Measurements from ENCODE around the gene PIM1. TPM values are rescaled to one million over a fixed set of nuclear protein-coding genes. Genes with fewer than 3 reads are reported as not detected.

PIM1 gene
- total and polyA plus RNA-seq, 10 of the 15 experiments (the other 5 are each of a cell fraction or from before 2014, with no cell fraction given) = 0.66 to 33.9 (median 10.2) TPM

- TF ChIP-seq MYB (IDR thresholded peaks at IDR 0.05; ENCODE audit: borderline replicate concordance, low read depth, low read length) = no peak
- TF ChIP-seq ZNF274 (IDR thresholded peaks at IDR 0.05; ENCODE audit: insufficient read depth, insufficient read length) = no peak
- TF ChIP-seq MTA2 (IDR thresholded peaks at IDR 0.05; ENCODE audit: low read depth) = no peak
- TF ChIP-seq CTCF (IDR thresholded peaks at IDR 0.05 in 2 of 3, conservative IDR thresholded peaks at IDR 0.05 in 1 of 3; ENCODE audit: control insufficient read depth in 2 of 3, extremely low read depth in 1 of 3, insufficient read depth in 1 of 3, low read depth in 3 of 3, low read length in 3 of 3) = no peak
Measured at GRCh38 chr6:37206622-37207021, 36.7 kb downstream of the PIM1 start (continued).

GRCh38 chr6:37207903-37208456, 38.0 kb downstream of the PIM1 start:
- ChIA-PET RAD21 (ENCODE audit: unreplicated experiment) (interaction anchor here (0.6 to 3.9 kb wide), 9 partner anchors 10 to 442 kb away, joined by 3 to 36 read pairs (median 16); partner anchors contain the start of gene PIM1), CTCF (interaction anchor here (0.9 to 9.2 kb wide), 21 partner anchors 7 to 449 kb away, joined by 3 to 135 read pairs (median 9); partner anchors contain the start of genes FGD2, TBC1D22B and TMEM217), SMC1A (ENCODE audit: uncharacterized antibody, unreplicated experiment) (interaction anchor here (0.6 to 4.0 kb wide), 11 partner anchors 25 to 1472 kb away, joined by 3 to 42 read pairs (median 4); no protein-coding TSS in a partner anchor), POLR2A (no interaction called here)
- Histone ChIP-seq H3K27ac (ENCODE audit: control insufficient read depth, insufficient read depth) (no peak overlapping the region), H4K20me1 (ENCODE audit: control insufficient read depth, insufficient read depth) (no peaks in the 10 kb centered on the region), H2AFZ (ENCODE audit: control insufficient read depth, low read depth, low read length) (no peak overlapping the region), H3K36me3 (ENCODE audit: control insufficient read depth in 2 of 2, insufficient read depth in 2 of 2, low read length in 1 of 2) (no peaks in the 10 kb centered on the region), H3K4me3 (no peak overlapping the region), H3K9me3 (replicated peaks; ENCODE audit: control insufficient read depth, insufficient read depth, low read length) (no peaks in the 10 kb centered on the region), H3K79me2 (ENCODE audit: control insufficient read depth, insufficient read depth, low read length) (no peaks in the 10 kb centered on the region), H3K9ac (ENCODE audit: control insufficient read depth, insufficient read depth, low read length) (no peak overlapping the region), H3K27me3 (replicated peaks in 1 of 2; ENCODE audit: control insufficient read depth in 2 of 2, insufficient read depth in 2 of 2, low read length in 1 of 2) (no peaks in the 10 kb centered on the region), H3K4me2 (ENCODE audit: control insufficient read depth, insufficient read depth) (no peak overlapping the region), H3K4me1 (ENCODE audit: control insufficient read depth, insufficient read depth, low read length) (peaks cover 3% of the 10 kb centered on the region; the same call in 1 of the 2 replicates)
- no TSS peak for BruUV-seq (replicated peaks)
- DNase-seq (ENCODE audit: low read depth, low spot score) = peak; percentile 28
- in situ Hi-C loops (cut with MboI) = loop anchor here (5.0 to 10.0 kb wide), 2 partner anchors 183 to 321 kb away; partner anchors contain the start of gene C6orf89
- WGBS (ENCODE audit: insufficient coverage, insufficient replicate concordance, low lambda C conversion rate, missing lambda C conversion rate) = 52% methylated on average over 7 of the region's 7 CpGs
- ATAC-seq = peak; percentile 96
- intact Hi-C loops (cut with micrococcal nuclease; ENCODE audit: unreplicated experiment) = loop anchor here (1.0 kb wide), 3 partner anchors 36 to 179 kb away; no protein-coding TSS in a partner anchor
- no peak for FAIRE-seq
- TF ChIP-seq SMC3 (IDR thresholded peaks at IDR 0.05; ENCODE audit: borderline replicate concordance, low read length) = peak; percentile 83
- TF ChIP-seq SMARCA5 (IDR thresholded peaks at IDR 0.05) = 0 out of 2 replicates have a peak, but pooled peaks have one; percentile 48
- TF ChIP-seq MTA2 (IDR thresholded peaks at IDR 0.05; ENCODE audit: low read depth) = no peak
- no peak for TF ChIP-seq JUND (IDR thresholded peaks at IDR 0.05; ENCODE audit: low read depth, low read length)
- no peak for TF ChIP-seq KLF5 (IDR thresholded peaks at IDR 0.05; ENCODE audit: partially characterized antibody)
- peak; percentile 54; the same call in 1 of the 2 replicates for TF ChIP-seq YY1 (IDR thresholded peaks at IDR 0.05; ENCODE audit: low read depth, low read length)
- no peak for TF ChIP-seq CEBPZ (IDR thresholded peaks at IDR 0.05; ENCODE audit: low read depth, low read length)
- peak; percentile 87 to 93 (median 87) for TF ChIP-seq CTCF (IDR thresholded peaks at IDR 0.05 in 2 of 3, conservative IDR thresholded peaks at IDR 0.05 in 1 of 3; ENCODE audit: control insufficient read depth in 2 of 3, extremely low read depth in 1 of 3, insufficient read depth in 1 of 3, low read depth in 3 of 3, low read length in 3 of 3)
- peak; percentile 43; the same call in 1 of the 2 replicates for TF ChIP-seq NBN (IDR thresholded peaks at IDR 0.05)
- TF ChIP-seq ZBED1 (IDR thresholded peaks at IDR 0.05; ENCODE audit: borderline replicate concordance) = no peak
- peak; percentile 63 for TF ChIP-seq RAD21 (IDR thresholded peaks at IDR 0.05; ENCODE audit: insufficient read depth, low read depth, low read length)
